Measurements from ENCODE around the gene ZNF317. TPM values are rescaled to one million over a fixed set of nuclear protein-coding genes. Genes with fewer than 3 reads are reported as not detected.
A peak's percentile ranks its signal among the peaks of the same experiment; 100 is the strongest.

The ZNF317 gene
- total RNA-seq, result 10 to 100 TPM; 54.1 to 59.7 TPM
- 50.7 TPM for polyA plus RNA-seq

DNA sequence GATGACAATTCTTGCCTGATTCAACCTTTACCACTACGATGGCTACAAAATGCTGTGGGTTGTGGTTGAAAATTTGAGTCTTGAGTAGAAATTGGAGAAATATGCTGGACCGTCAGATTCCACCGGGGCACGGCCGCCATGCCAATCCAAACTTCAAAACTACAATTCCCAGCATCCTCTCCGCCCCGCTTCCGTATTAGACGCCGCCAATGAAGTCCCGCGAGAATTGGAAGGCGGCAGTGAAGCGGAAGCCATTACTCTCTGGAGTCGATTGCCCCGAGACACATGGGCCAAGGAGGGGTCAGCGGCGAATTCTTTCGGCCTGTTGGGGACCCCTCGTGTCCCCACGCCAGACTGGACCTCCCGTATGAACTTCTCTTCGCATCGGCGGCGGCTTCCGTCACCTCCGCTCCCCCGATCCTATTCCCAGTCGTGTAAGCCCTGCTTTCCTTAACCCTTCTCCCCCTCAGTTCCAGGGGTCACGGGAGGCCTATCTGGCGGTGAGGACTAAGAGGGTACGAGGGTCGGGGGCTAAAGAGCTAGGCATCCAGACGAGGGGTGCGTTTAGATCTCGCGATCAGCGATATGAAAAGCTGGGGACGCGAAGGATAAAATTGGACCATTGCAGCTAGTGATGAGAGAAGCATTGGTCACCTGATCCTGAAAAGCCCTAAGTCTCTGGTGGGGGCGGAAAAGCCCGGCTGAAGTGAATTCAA is at the start of gene ZNF317:
TSS of gene ZNF317 (plus strand) at position 239 of the 716 bp plus-strand sequence. CDS start 15,620 bp downstream, outside the sequence.
- Histone ChIP-seq H3K27ac (ENCODE audit: low read depth, low read length) (peak within 1 kb of the TSS; percentile 91), H3K9me3 (ENCODE audit: low read length) (peaks cover 8% of the 10 kb centered on the region), H3K4me1 (ENCODE audit: insufficient read depth, low read length) (peaks cover 22% of the 10 kb centered on the region), H3K36me3 (ENCODE audit: insufficient read depth, low read length) (no peaks in the 10 kb centered on the region), H3K4me3 (ENCODE audit: low read length) (peak within 1 kb of the TSS; percentile 96), H3K27me3 (ENCODE audit: insufficient read depth, low read length, poor library complexity, severe bottlenecking) (no peaks in the 10 kb centered on the region)
- Mint-ChIP-seq H3K27ac (peak within 1 kb of the TSS; percentile 91 to 99 (median 98)), H3K4me3 (peak within 1 kb of the TSS; percentile 96 to 99 (median 99)), H3K36me3 (peaks cover 14 to 31% (median 15%) of the 10 kb centered on the region in 3 donors), H3K9me3 (peaks cover 5 to 10% (median 7%) of the 10 kb centered on the region in 5 donors), H3K4me1 (peaks cover 45 to 60% (median 58%) of the 10 kb centered on the region in 3 donors), H3K27me3 (peaks cover 6 to 7% of the 10 kb centered on the region in 2 donors)
- DNase-seq, result peak; percentile 84 to 94 (median 88)
- CTCF ChIA-PET, result interaction anchor here (0.8 kb wide), 1 partner anchor 9 kb away, joined by 3 read pairs; no protein-coding TSS in a partner anchor
- POLR2A ChIA-PET, result interaction anchor here (0.5 kb wide), 1 partner anchor 1387 kb away, joined by 3 read pairs; no protein-coding TSS in a partner anchor

GRCh38 chr19:9107375-9107774 is 32.8 kb upstream of the ZNF317 start, which contains the start of gene OR7G2:
TSS of gene OR7G2 (minus strand) at chr19:9107475. CDS start at chr19:9103243, 4,232 bp downstream.
- ChIA-PET CTCF (no interaction called here), POLR2A (no interaction called here)
- peaks cover 11 to 33% of the 10 kb centered on the region in 2 donors for H3K27me3 Mint-ChIP-seq
- Histone ChIP-seq H3K36me3 (ENCODE audit: insufficient read depth, low read length) (no peaks in the 10 kb centered on the region), H3K27me3 (ENCODE audit: insufficient read depth, low read length, poor library complexity, severe bottlenecking) (no peaks in the 10 kb centered on the region), H3K27ac (ENCODE audit: low read depth, low read length) (no peak within 1 kb of the TSS), H3K9me3 (ENCODE audit: low read length) (no peaks in the 10 kb centered on the region), H3K4me3 (ENCODE audit: low read length) (no peak within 1 kb of the TSS), H3K4me1 (ENCODE audit: insufficient read depth, low read length) (no peaks in the 10 kb centered on the region)
- H3K4me1 Mint-ChIP-seq, result no peaks in the 10 kb centered on the region
- no peak within 1 kb of the TSS for H3K27ac Mint-ChIP-seq
- no peak within 1 kb of the TSS for H3K4me3 Mint-ChIP-seq
- no peaks in the 10 kb centered on the region for H3K36me3 Mint-ChIP-seq
- H3K9me3 Mint-ChIP-seq, result no peaks in the 10 kb centered on the region
- DNase-seq, result no peak

DNA sequence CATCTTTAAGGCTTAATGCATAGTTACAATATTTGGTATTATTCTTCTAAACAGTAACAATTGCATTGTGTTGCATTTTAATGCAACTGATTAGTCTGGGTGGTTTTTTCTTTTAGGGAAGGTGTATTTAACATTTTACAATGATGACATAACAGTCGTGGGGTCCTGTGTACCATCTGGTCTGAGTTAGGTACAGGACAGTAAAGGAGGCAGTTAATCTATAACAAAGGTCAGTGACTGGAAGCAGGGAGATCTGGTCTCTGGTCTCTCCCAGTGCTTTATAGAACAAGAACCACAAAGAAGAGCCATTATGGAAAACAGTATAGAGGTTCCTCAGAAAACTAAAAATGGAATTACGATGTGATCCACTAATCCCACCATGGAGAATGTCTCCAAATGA is 30.2 kb upstream of the ZNF317 start:
- Histone ChIP-seq H3K9me3 (ENCODE audit: low read length) (no peaks in the 10 kb centered on the region), H3K4me3 (ENCODE audit: low read length) (no peak overlapping the region), H3K4me1 (ENCODE audit: insufficient read depth, low read length) (no peaks in the 10 kb centered on the region), H3K27ac (ENCODE audit: low read depth, low read length) (no peak overlapping the region), H3K27me3 (ENCODE audit: insufficient read depth, low read length, poor library complexity, severe bottlenecking) (no peaks in the 10 kb centered on the region), H3K36me3 (ENCODE audit: insufficient read depth, low read length) (no peaks in the 10 kb centered on the region)
- Mint-ChIP-seq H3K27me3 (peaks cover 13 to 30% of the 10 kb centered on the region in 2 donors), H3K9me3 (no peaks in the 10 kb centered on the region), H3K36me3 (no peaks in the 10 kb centered on the region), H3K27ac (no peak overlapping the region), H3K4me1 (no peaks in the 10 kb centered on the region), H3K4me3 (no peak overlapping the region)
- no peak for DNase-seq
- POLR2A ChIA-PET, result no interaction called here
- CTCF ChIA-PET, result no interaction called here

DNA sequence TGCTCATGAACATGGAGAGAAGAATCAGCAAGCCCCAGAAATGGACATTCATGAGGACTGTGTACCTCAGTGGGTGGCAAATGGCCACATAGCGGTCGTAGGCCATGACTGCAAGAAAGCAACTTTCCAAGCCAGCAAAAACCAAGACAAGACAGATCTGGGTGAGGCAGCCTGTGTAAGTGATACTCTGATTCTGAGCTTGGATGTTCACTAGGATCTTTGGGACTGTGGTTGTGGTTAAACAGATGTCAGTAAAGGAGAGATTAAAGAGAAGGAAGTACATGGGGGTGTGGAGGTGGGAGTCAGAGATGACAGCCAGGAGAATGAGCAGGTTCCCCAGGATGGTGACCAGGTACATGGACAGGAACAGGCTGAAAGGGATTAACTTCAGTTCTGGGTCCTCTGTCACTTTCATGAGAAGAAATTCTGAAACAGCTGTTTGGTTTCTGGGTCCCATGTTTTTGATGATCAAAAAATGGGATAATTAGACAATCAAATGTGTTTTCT is 24.8 kb upstream of the ZNF317 start, which contains the start of gene OR7G1:
TSS of gene OR7G1 (minus strand) at position 457 of the 507 bp plus-strand sequence. CDS start at position 457, 0 bp downstream.
- DNase-seq, result no peak
- Mint-ChIP-seq H3K27me3 (peaks cover 17 to 23% of the 10 kb centered on the region in 2 donors), H3K4me1 (no peaks in the 10 kb centered on the region), H3K9me3 (no peaks in the 10 kb centered on the region), H3K27ac (no peak within 1 kb of the TSS), H3K36me3 (no peaks in the 10 kb centered on the region), H3K4me3 (no peak within 1 kb of the TSS)
- Histone ChIP-seq H3K27ac (ENCODE audit: low read depth, low read length) (no peak within 1 kb of the TSS), H3K4me3 (ENCODE audit: low read length) (no peak within 1 kb of the TSS), H3K9me3 (ENCODE audit: low read length) (no peaks in the 10 kb centered on the region), H3K27me3 (ENCODE audit: insufficient read depth, low read length, poor library complexity, severe bottlenecking) (no peaks in the 10 kb centered on the region), H3K36me3 (ENCODE audit: insufficient read depth, low read length) (no peaks in the 10 kb centered on the region), H3K4me1 (ENCODE audit: insufficient read depth, low read length) (no peaks in the 10 kb centered on the region)
- POLR2A ChIA-PET, result no interaction called here
- CTCF ChIA-PET, result no interaction called here

GRCh38 chr19:9116547-9116946 is 23.6 kb upstream of the ZNF317 start:
- no peaks in the 10 kb centered on the region for H3K4me1 Mint-ChIP-seq
- no peak overlapping the region for H3K4me3 Mint-ChIP-seq
- H3K4me3 ChIP-seq (ENCODE audit: low read length), result no peak overlapping the region
- no peaks in the 10 kb centered on the region for H3K9me3 ChIP-seq (ENCODE audit: low read length)
- H3K27me3 ChIP-seq (ENCODE audit: insufficient read depth, low read length, poor library complexity, severe bottlenecking), result no peaks in the 10 kb centered on the region
- no peaks in the 10 kb centered on the region for H3K9me3 Mint-ChIP-seq
- no peak overlapping the region for H3K27ac ChIP-seq (ENCODE audit: low read depth, low read length)
- H3K36me3 Mint-ChIP-seq, result no peaks in the 10 kb centered on the region
- no peak for DNase-seq
- H3K27me3 Mint-ChIP-seq, result peaks cover 17 to 27% of the 10 kb centered on the region in 2 donors
- no peak overlapping the region for H3K27ac Mint-ChIP-seq
- CTCF ChIA-PET, result no interaction called here
- no peaks in the 10 kb centered on the region for H3K4me1 ChIP-seq (ENCODE audit: insufficient read depth, low read length)
- POLR2A ChIA-PET, result no interaction called here
- H3K36me3 ChIP-seq (ENCODE audit: insufficient read depth, low read length), result no peaks in the 10 kb centered on the region

GRCh38 chr19:9126900-9127405 is 13.2 kb upstream of the ZNF317 start, which contains the start of gene OR7G3:
TSS of gene OR7G3 (minus strand) at chr19:9126950. CDS start at chr19:9126950, 0 bp downstream.
- H3K4me1 Mint-ChIP-seq, result peaks cover 2 to 7% (median 5%) of the 10 kb centered on the region in 3 donors
- Histone ChIP-seq H3K36me3 (ENCODE audit: insufficient read depth, low read length) (no peaks in the 10 kb centered on the region), H3K4me3 (ENCODE audit: low read length) (no peak within 1 kb of the TSS), H3K27ac (ENCODE audit: low read depth, low read length) (no peak within 1 kb of the TSS), H3K27me3 (ENCODE audit: insufficient read depth, low read length, poor library complexity, severe bottlenecking) (no peaks in the 10 kb centered on the region), H3K9me3 (ENCODE audit: low read length) (no peaks in the 10 kb centered on the region), H3K4me1 (ENCODE audit: insufficient read depth, low read length) (no peaks in the 10 kb centered on the region)
- peaks cover 0 to 4% (median 0%) of the 10 kb centered on the region in 3 donors for H3K36me3 Mint-ChIP-seq
- ChIA-PET CTCF (no interaction called here), POLR2A (no interaction called here)
- peak within 1 kb of the TSS in 2 of 8 donors; percentile 19 to 33 for H3K27ac Mint-ChIP-seq
- DNase-seq, result no peak
- no peaks in the 10 kb centered on the region for H3K9me3 Mint-ChIP-seq
- peaks cover 14 to 34% of the 10 kb centered on the region in 2 donors for H3K27me3 Mint-ChIP-seq
- H3K4me3 Mint-ChIP-seq, result no peak within 1 kb of the TSS

DNA sequence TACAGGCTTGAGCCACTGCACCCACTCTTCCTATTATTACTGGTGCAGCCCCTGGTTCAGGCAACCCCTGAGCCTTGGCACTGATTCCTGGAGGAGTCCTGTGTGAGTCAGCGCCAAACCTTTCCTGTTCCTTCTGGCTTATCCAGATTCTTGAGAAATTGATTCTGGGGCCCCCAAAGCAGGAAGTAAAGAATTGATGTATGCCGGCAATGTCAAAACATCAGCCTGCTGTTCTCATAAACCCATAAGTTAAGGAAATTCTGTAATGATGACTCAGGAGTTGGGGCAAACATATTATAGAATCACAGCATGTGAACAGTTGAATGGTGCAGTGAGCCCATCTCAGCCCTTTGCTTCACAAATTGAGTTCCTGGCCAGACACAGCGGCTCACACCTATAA is 12.0 kb upstream of the ZNF317 start:
- Mint-ChIP-seq H3K27ac (no peak overlapping the region), H3K4me1 (peaks cover 2 to 7% (median 5%) of the 10 kb centered on the region in 3 donors), H3K36me3 (peaks cover 0 to 4% (median 0%) of the 10 kb centered on the region in 3 donors), H3K4me3 (no peak overlapping the region), H3K9me3 (no peaks in the 10 kb centered on the region), H3K27me3 (peaks cover 14 to 30% of the 10 kb centered on the region in 2 donors)
- H3K27ac ChIP-seq (ENCODE audit: low read depth, low read length), result no peak overlapping the region
- POLR2A ChIA-PET, result no interaction called here
- no peak for DNase-seq
- CTCF ChIA-PET, result no interaction called here
- H3K4me3 ChIP-seq (ENCODE audit: low read length), result no peak overlapping the region
- H3K9me3 ChIP-seq (ENCODE audit: low read length), result no peaks in the 10 kb centered on the region
- no peaks in the 10 kb centered on the region for H3K36me3 ChIP-seq (ENCODE audit: insufficient read depth, low read length)
- no peaks in the 10 kb centered on the region for H3K27me3 ChIP-seq (ENCODE audit: insufficient read depth, low read length, poor library complexity, severe bottlenecking)
- H3K4me1 ChIP-seq (ENCODE audit: insufficient read depth, low read length), result no peaks in the 10 kb centered on the region

DNA sequence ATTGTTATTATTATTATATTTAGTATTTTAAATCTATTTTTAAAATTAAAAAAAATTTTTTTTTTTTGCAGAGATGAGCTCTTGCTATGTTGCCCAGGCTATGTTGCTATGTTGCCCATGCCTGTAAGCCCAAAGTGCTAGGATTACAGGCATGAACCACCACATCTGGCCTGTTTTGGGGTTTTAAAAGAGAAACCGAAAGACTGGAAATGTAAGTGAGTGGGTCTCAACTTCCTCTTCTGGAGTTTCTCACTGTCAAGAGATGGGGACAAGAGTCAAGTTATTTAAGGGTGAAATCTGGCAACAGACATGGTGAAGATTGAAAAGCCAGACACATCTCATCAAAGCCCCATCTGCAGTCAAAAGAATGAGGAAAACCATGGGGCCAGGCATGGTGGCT is 9.2 kb upstream of the ZNF317 start:
- DNase-seq, result no peak
- Histone ChIP-seq H3K9me3 (ENCODE audit: low read length) (no peaks in the 10 kb centered on the region), H3K36me3 (ENCODE audit: insufficient read depth, low read length) (no peaks in the 10 kb centered on the region), H3K27me3 (ENCODE audit: insufficient read depth, low read length, poor library complexity, severe bottlenecking) (no peaks in the 10 kb centered on the region), H3K4me1 (ENCODE audit: insufficient read depth, low read length) (no peaks in the 10 kb centered on the region), H3K27ac (ENCODE audit: low read depth, low read length) (no peak overlapping the region), H3K4me3 (ENCODE audit: low read length) (no peak overlapping the region)
- Mint-ChIP-seq H3K27ac (no peak overlapping the region), H3K36me3 (peaks cover 0 to 4% (median 0%) of the 10 kb centered on the region in 3 donors), H3K9me3 (no peaks in the 10 kb centered on the region), H3K4me1 (peaks cover 2 to 7% (median 5%) of the 10 kb centered on the region in 3 donors), H3K27me3 (peaks cover 14 to 25% of the 10 kb centered on the region in 2 donors), H3K4me3 (no peak overlapping the region)
- ChIA-PET POLR2A (no interaction called here), CTCF (no interaction called here)
